Measurements from ENCODE around the gene DLGAP1. TPM values are rescaled to one million over a fixed set of nuclear protein-coding genes. Genes with fewer than 3 reads are reported as not detected.

Gene DLGAP1
- total and polyA plus RNA-seq, 2 experiments from 2014 or later: 3.1 to 6.5 TPM

GRCh38 chr18:3450799-3451182 lies 1004.3 kb downstream of the DLGAP1 start:
- H3K79me2 ChIP-seq: peaks cover 52% of the 10 kb centered on the region
- H3K4me3 ChIP-seq: peak overlapping the region; percentile 84
- no peaks in the 10 kb centered on the region for H3K9me2 ChIP-seq (replicated peaks; ENCODE audit: insufficient read depth)
- no peaks in the 10 kb centered on the region for H3K36me3 ChIP-seq (replicated peaks; ENCODE audit: insufficient read depth, low read depth)
- H3K9me3 ChIP-seq (ENCODE audit: low read depth): no peaks in the 10 kb centered on the region
- TF ChIP-seq EZH2 (IDR thresholded peaks at IDR 0.05; ENCODE audit: borderline replicate concordance) (no peak), EZH2phosphoT487 (IDR thresholded peaks at IDR 0.05; ENCODE audit: low read depth, severe bottlenecking, unreplicated experiment) (no peak)
- TF ChIP-seq, protein P1, sequence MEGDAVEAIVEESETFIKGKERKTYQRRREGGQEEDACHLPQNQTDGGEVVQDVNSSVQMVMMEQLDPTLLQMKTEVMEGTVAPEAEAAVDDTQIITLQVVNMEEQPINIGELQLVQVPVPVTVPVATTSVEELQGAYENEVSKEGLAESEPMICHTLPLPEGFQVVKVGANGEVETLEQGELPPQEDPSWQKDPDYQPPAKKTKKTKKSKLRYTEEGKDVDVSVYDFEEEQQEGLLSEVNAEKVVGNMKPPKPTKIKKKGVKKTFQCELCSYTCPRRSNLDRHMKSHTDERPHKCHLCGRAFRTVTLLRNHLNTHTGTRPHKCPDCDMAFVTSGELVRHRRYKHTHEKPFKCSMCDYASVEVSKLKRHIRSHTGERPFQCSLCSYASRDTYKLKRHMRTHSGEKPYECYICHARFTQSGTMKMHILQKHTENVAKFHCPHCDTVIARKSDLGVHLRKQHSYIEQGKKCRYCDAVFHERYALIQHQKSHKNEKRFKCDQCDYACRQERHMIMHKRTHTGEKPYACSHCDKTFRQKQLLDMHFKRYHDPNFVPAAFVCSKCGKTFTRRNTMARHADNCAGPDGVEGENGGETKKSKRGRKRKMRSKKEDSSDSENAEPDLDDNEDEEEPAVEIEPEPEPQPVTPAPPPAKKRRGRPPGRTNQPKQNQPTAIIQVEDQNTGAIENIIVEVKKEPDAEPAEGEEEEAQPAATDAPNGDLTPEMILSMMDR (IDR thresholded peaks at IDR 0.05; ENCODE audit: poor library complexity): no peak
- peak overlapping the region; percentile 85 for H3K4me2 ChIP-seq
- H3K27ac ChIP-seq: peak overlapping the region; percentile 99
- H3K4me1 ChIP-seq (ENCODE audit: insufficient read depth): peaks cover 20% of the 10 kb centered on the region
- no peaks in the 10 kb centered on the region for H3K27me3 ChIP-seq
- H4K20me1 ChIP-seq (ENCODE audit: insufficient read depth, poor library complexity, severe bottlenecking): peaks cover 16% of the 10 kb centered on the region
- WGBS (ENCODE audit: low lambda C conversion rate, missing lambda C conversion rate): under 1% methylated on average over 26 of the region's 30 CpGs
- H2AFZ ChIP-seq: no peak overlapping the region
- no peak for DNase-seq (ENCODE audit: low spot score)

- Histone ChIP-seq H3K4me2 (peak within 1 kb of the TSS; percentile 85), H4K20me1 (ENCODE audit: insufficient read depth, poor library complexity, severe bottlenecking) (peaks cover 11% of the 10 kb centered on the region), H3K36me3 (replicated peaks; ENCODE audit: insufficient read depth, low read depth) (no peaks in the 10 kb centered on the region), H3K9me3 (ENCODE audit: low read depth) (no peaks in the 10 kb centered on the region), H3K79me2 (peaks cover 46% of the 10 kb centered on the region), H2AFZ (peak within 1 kb of the TSS; percentile 18), H3K4me3 (peak within 1 kb of the TSS; percentile 84), H3K4me1 (ENCODE audit: insufficient read depth) (peaks cover 15% of the 10 kb centered on the region), H3K27ac (peak within 1 kb of the TSS; percentile 99), H3K9me2 (replicated peaks; ENCODE audit: insufficient read depth) (no peaks in the 10 kb centered on the region), H3K27me3 (no peaks in the 10 kb centered on the region)
- TF ChIP-seq EZH2 (IDR thresholded peaks at IDR 0.05; ENCODE audit: borderline replicate concordance): no peak
- peak; percentile 93 for DNase-seq (ENCODE audit: low spot score)
- under 1% methylated on average over 54 of the region's 71 CpGs for WGBS (ENCODE audit: low lambda C conversion rate, missing lambda C conversion rate)
These were observed 1004.9 kb downstream of the DLGAP1 start, which contains the start of gene TGIF1 for GRCh38 chr18:3450012-3450798. TGIF1 (plus strand) TSS chr18:3450172; CDS start chr18:3450490, 318 bp downstream.

GRCh38 chr18:3449512-3450011 lies 1005.5 kb downstream of the DLGAP1 start:
- Histone ChIP-seq H3K9me3 (ENCODE audit: low read depth) (no peaks in the 10 kb centered on the region), H3K27me3 (no peaks in the 10 kb centered on the region), H3K4me2 (peak overlapping the region; percentile 85), H4K20me1 (ENCODE audit: insufficient read depth, poor library complexity, severe bottlenecking) (peaks cover 5% of the 10 kb centered on the region), H3K79me2 (peaks cover 39% of the 10 kb centered on the region), H3K27ac (peak overlapping the region; percentile 99), H3K9me2 (replicated peaks; ENCODE audit: insufficient read depth) (no peaks in the 10 kb centered on the region), H3K36me3 (replicated peaks; ENCODE audit: insufficient read depth, low read depth) (no peaks in the 10 kb centered on the region), H3K4me3 (peak overlapping the region; percentile 84), H3K4me1 (ENCODE audit: insufficient read depth) (peaks cover 12% of the 10 kb centered on the region), H2AFZ (peak overlapping the region; percentile 18)
- TF ChIP-seq EZH2phosphoT487 (IDR thresholded peaks at IDR 0.05; ENCODE audit: low read depth, severe bottlenecking, unreplicated experiment): no peak
- TF ChIP-seq, protein P1 (IDR thresholded peaks at IDR 0.05; ENCODE audit: poor library complexity): no peak
- TF ChIP-seq EZH2 (IDR thresholded peaks at IDR 0.05; ENCODE audit: borderline replicate concordance): no peak
- WGBS (ENCODE audit: low lambda C conversion rate, missing lambda C conversion rate): under 1% methylated on average over 44 of the region's 47 CpGs
- no peak for DNase-seq (ENCODE audit: low spot score)
